Testis (tissue), 3 donors: ENCODE results near the gene MTCL1. TPM values are rescaled to one million over a fixed set of nuclear protein-coding genes. Genes with fewer than 3 reads are reported as not detected.

Experiments used
- DNase-seq: peaks from one replicate; pipeline ENCODE4 v3.0.0-alpha.2; 2019
- H3K27ac ChIP-seq, 2 donors: fragments of 200-600 bp; sonication (generic); one replicate each; pipeline ENCODE4 v1.5.1; 2019
- H3K27me3 ChIP-seq: fragments of 200-600 bp; sonication (generic); one replicate; pipeline ENCODE4 v1.5.1; 2019
- H3K36me3 ChIP-seq: fragments of 200-600 bp; sonication (generic); one replicate; pipeline ENCODE4 v1.5.1; 2017; ENCODE audit warnings: low read depth; ENCODE audit errors: missing control alignments
- H3K4me1 ChIP-seq: fragments of 200-600 bp; sonication (generic); one replicate; pipeline ENCODE4 v1.5.1; 2019
- H3K4me3 ChIP-seq, 2 donors: fragments of 200-600 bp; sonication (generic); one replicate each; pipeline ENCODE4 v1.5.1; 2017 to 2019
- H3K9me3 ChIP-seq: fragments of 200-600 bp; sonication (generic); one replicate; pipeline ENCODE4 v1.5.1; 2017
- CTCF ChIP-seq, 3 experiments: fragments of 450-650 bp in 2 of 3; fragments of 200-600 bp in 1 of 3; sonication (generic) in 1 of 3; IDR thresholded peaks; one replicate each; pipeline ENCODE4 v1.5.1; 2016 to 2019; ENCODE audit warnings: antibody characterized with exemption in 3 of 3, mild to moderate bottlenecking in 2 of 3, moderate library complexity in 1 of 3
- POLR2A ChIP-seq: fragments of 450-650 bp; IDR thresholded peaks from one replicate; pipeline ENCODE4 v1.6.1; 2017; ENCODE audit warnings: antibody characterized with exemption, mild to moderate bottlenecking, moderate library complexity
- WGBS, 2 donors: methylation state at CpG; one replicate each; pipeline ENCODE4 v1.1.5; 2018; 5-methylcytosine and 5-hydroxymethylcytosine counted together
- intact Hi-C: fragments of 100-400 bp; cut with DNase I; formaldehyde crosslinking; loops from one replicate; pipeline ENCODE4 v1.15.1; 2023; ENCODE audit warnings: low total_unique reads
- polyA plus RNA-seq: library from polyadenylated mRNA; stranded (reverse); fragments of 350-450 nt; fragmentation: Illumina TruSeq; extraction: RNeasy Lipid Tissue Mini Kit (QIAGEN cat#74804); gene quantifications from one replicate; pipeline ENCODE4 v1.2.3, GENCODE V29; 2014; ENCODE audit warnings: low read depth, low replicate concordance; ENCODE audit not compliant: insufficient read depth
- total RNA-seq, 2 donors: library from RNA; depleted of rRNA; stranded (reverse); fragments of >200 nt; gene quantifications; one replicate each; pipeline ENCODE4 v1.2.3, GENCODE V29; 2016

The MTCL1 gene
- total and polyA plus RNA-seq, 3 donors from 2014 or later, result 27.5 to 139 (median 95.8) TPM

DNA sequence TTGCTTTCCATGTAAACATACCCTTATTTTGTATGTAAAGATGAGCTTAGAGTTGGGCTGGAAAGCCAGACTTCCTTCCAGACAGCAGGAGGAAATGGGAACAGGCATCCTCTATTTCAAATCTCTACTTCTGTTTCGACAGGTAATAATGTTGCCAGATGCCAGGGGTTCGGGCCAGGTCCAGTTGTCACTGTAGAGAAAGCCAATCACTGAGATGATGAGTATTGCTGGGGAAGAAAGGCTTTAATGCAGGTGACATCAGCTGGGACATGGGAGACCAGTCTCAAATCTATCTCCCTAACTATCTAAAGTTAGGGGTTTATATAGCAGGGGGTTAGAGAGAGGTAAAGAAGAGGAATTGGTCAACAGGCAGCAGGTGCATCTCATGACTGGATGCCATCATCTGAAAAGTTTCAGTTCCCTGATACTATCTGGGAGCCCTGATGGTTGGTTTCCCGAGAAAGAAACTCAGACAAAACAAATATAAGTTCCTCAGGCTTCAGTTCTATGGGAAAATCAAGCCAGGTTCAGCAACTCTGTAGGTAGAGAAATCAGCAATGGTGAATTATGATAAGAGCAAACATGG lies 9.3 kb upstream of the MTCL1 start:
- Histone ChIP-seq H3K36me3 (no peaks in the 10 kb centered on the region), H3K4me1 (no peaks in the 10 kb centered on the region), H3K27ac (no peak overlapping the region), H3K27me3 (no peaks in the 10 kb centered on the region), H3K4me3 (no peak overlapping the region), H3K9me3 (no peaks in the 10 kb centered on the region)
- DNase-seq, result no peak
- WGBS, 2 donors, result 82 to 90% methylated on average over 3 of the region's 3 CpGs
- TF ChIP-seq CTCF (IDR thresholded peaks at IDR 0.05), result no peak
- no peak for TF ChIP-seq POLR2A
- intact Hi-C loops, result loop anchor here (10.0 kb wide), 1 partner anchor 359 kb away; no protein-coding TSS in a partner anchor

GRCh38 chr18:8696749-8697211 lies 8.6 kb upstream of the MTCL1 start:
- no peak overlapping the region for H3K4me3 ChIP-seq
- no peak overlapping the region for H3K27ac ChIP-seq
- H3K27me3 ChIP-seq, result no peaks in the 10 kb centered on the region
- intact Hi-C loops, result loop anchor here (10.0 kb wide), 1 partner anchor 358 kb away; no protein-coding TSS in a partner anchor
- H3K9me3 ChIP-seq, result no peaks in the 10 kb centered on the region
- WGBS, 2 donors, result 2 to 3% methylated on average over 4 to 5 of the region's 5 CpGs
- no peaks in the 10 kb centered on the region for H3K4me1 ChIP-seq
- DNase-seq, result peak; percentile 87
- TF ChIP-seq POLR2A (no peak), CTCF (IDR thresholded peaks at IDR 0.05) (peak; percentile 80 to 96 (median 83))
- no peaks in the 10 kb centered on the region for H3K36me3 ChIP-seq

- H3K36me3 ChIP-seq, result no peaks in the 10 kb centered on the region
- WGBS, 2 donors, result 89 to 92% methylated on average over 7 of the region's 7 CpGs
- H3K27ac ChIP-seq, result no peak overlapping the region
- intact Hi-C loops, result loop anchor here (10.0 kb wide), 1 partner anchor 356 kb away; no protein-coding TSS in a partner anchor
- peaks cover 3% of the 10 kb centered on the region for H3K4me1 ChIP-seq
- no peaks in the 10 kb centered on the region for H3K27me3 ChIP-seq
- no peak for DNase-seq
- H3K9me3 ChIP-seq, result no peaks in the 10 kb centered on the region
- TF ChIP-seq POLR2A (no peak), CTCF (IDR thresholded peaks at IDR 0.05) (no peak)
- no peak overlapping the region for H3K4me3 ChIP-seq
Measured at GRCh38 chr18:8699126-8699525, 6.2 kb upstream of the MTCL1 start.

DNA sequence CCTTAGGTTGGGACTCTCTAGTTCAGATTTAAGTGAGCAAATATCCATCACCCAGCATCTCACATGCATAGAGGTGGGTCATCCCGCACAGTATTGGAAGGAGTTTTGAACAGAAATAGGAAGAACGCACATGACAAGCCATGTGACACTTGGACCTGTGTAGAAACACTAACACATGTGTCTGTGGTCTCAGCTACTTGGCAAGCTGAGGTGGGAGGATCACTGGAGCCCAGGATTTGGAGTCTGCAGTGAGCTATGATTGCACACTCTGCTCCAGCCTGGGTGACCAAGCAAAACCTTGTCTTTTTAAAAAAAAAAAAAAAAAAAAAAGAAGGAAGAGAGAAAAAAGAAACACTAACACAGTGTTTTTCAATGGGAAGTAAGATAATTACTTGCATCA lies 5.4 kb upstream of the MTCL1 start:
- no peak overlapping the region for H3K4me3 ChIP-seq
- H3K27ac ChIP-seq, result no peak overlapping the region
- H3K9me3 ChIP-seq, result no peaks in the 10 kb centered on the region
- DNase-seq, result no peak
- WGBS, 2 donors, result 71 to 80% methylated on average over 2 of the region's 2 CpGs
- H3K4me1 ChIP-seq, result peaks cover 3% of the 10 kb centered on the region
- no peak for TF ChIP-seq POLR2A
- TF ChIP-seq CTCF (IDR thresholded peaks at IDR 0.05), result no peak
- intact Hi-C loops, result loop anchor here (10.0 kb wide), 2 partner anchors 285 to 355 kb away; no protein-coding TSS in a partner anchor
- H3K27me3 ChIP-seq, result no peaks in the 10 kb centered on the region
- H3K36me3 ChIP-seq, result no peaks in the 10 kb centered on the region
